Adrenal gland (tissue), 12 donors: ENCODE measurements around the gene PIEZO2. TPM values are rescaled to one million over a fixed set of nuclear protein-coding genes. Genes with fewer than 3 reads are reported as not detected.

Experiments
- DNase-seq, 7 donors: peaks; one replicate each; pipeline ENCODE4 v3.0.0-alpha.2; 2019 to 2020
- H3K27ac ChIP-seq, 5 donors: fragments of 200-600 bp; sonication (generic) in 4 of 5; 1 replicate in 3 of 5; 2 replicates in 2 of 5; pipeline versions ENCODE4 v1.5.1 to v1.8.0; 2016 to 2020; ENCODE audit warnings: mild to moderate bottlenecking in 1 of 5
- H3K27me3 ChIP-seq: fragments of 200-600 bp; 2 replicates; pipeline ENCODE4 v1.8.0; 2021
- H3K36me3 ChIP-seq, 2 donors: fragments of 200-600 bp; replicated peaks in 1 of 2; 1 replicate in 1 of 2; 2 replicates in 1 of 2; pipeline versions ENCODE4 v1.5.1 to v1.8.0; 2018 to 2022
- H3K4me1 ChIP-seq, 2 donors: fragments of 200-600 bp; replicated peaks in 1 of 2; 1 replicate in 1 of 2; 2 replicates in 1 of 2; pipeline versions ENCODE4 v1.5.1 to v1.8.0; 2018 to 2021
- H3K4me3 ChIP-seq, 4 donors: fragments of 200-600 bp; sonication (generic) in 3 of 4; one replicate each; pipeline ENCODE4 v1.5.1; 2016 to 2018
- H3K9me3 ChIP-seq, 3 donors: fragments of 200-600 bp; sonication (generic) in 1 of 3; replicated peaks in 1 of 3; 1 replicate in 2 of 3; 2 replicates in 1 of 3; pipeline versions ENCODE4 v1.5.1 to v1.8.0; 2016 to 2021
- CTCF ChIP-seq, 6 experiments: fragments of 450-650 bp in 4 of 6; fragments of 200-600 bp in 2 of 6; sonication (generic) in 1 of 6; IDR thresholded peaks; 1 replicate in 5 of 6; 2 replicates in 1 of 6; pipeline versions ENCODE4 v1.5.1 to v1.8.0; 2016 to 2021; ENCODE audit warnings: antibody characterized with exemption in 6 of 6, mild to moderate bottlenecking in 2 of 6, moderate library complexity in 1 of 6
- POLR2A ChIP-seq, 2 donors: fragments of 450-650 bp; IDR thresholded peaks; one replicate each; pipeline ENCODE4 v1.6.1; 2017; ENCODE audit warnings: antibody characterized with exemption in 2 of 2, mild to moderate bottlenecking in 2 of 2, moderate library complexity in 1 of 2
- WGBS, 4 donors: extraction: QIAGEN DNeasy Blood & Tissue Kit in 2 of 4; methylation state at CpG; one replicate each; pipeline versions ENCODE4 v1.1.5 to v1.1.7; 2013 to 2017; 5-methylcytosine and 5-hydroxymethylcytosine counted together
- intact Hi-C, 2 donors: fragments of 100-400 bp; cut with DNase I; formaldehyde crosslinking; loops; one replicate each; pipeline versions ENCODE4 v1.14.1 to v1.15.0; 2022 to 2023
- polyA plus RNA-seq, 3 donors: library from polyadenylated mRNA; stranded (reverse); fragments of 200-250 nt in 2 of 3; fragments of 350-450 nt in 1 of 3; fragmentation: Illumina TruSeq in 1 of 3; extraction: RNeasy Lipid Tissue Mini Kit (QIAGEN cat#74804) in 1 of 3; gene quantifications; one replicate each; pipeline ENCODE4 v1.2.3, GENCODE V29; 2013 to 2014
- total RNA-seq, 9 donors: library from RNA; depleted of rRNA in 4 of 9; stranded (reverse); fragments of >200 nt in 4 of 9; fragments of 120-200 nt in 1 of 9; fragmentation: NEBNext Ultra II Directional in 1 of 9; extraction: Animal tissue kit (Norgen Biotek cat#: 25700) in 1 of 9; gene quantifications; one replicate each; pipeline versions ENCODE4 v1.1.0 to v1.2.4, GENCODE V29; 2013 to 2023
- donor health status: healthy with polysubstance abuse.
- donor health status: Bipolar disorder and iron deficiency.
- donor health status: DM: yes; HTN: yes; CAD: no.
- donor health status: DM: no; HTN: no; CAD: no.
- donor health status: DM: no; HTN: no; CAD: no.
- donor health status: DM: yes; HTN: yes; CAD: no.

PIEZO2 gene
- total and polyA plus RNA-seq, 12 donors: 0.88 to 18.0 (median 2.6) TPM

- H3K27me3 ChIP-seq: no peaks in the 10 kb centered on the region
- no peaks in the 10 kb centered on the region for H3K36me3 ChIP-seq
- no peaks in the 10 kb centered on the region for H3K9me3 ChIP-seq
- no peaks in the 10 kb centered on the region for H3K4me1 ChIP-seq
- intact Hi-C loops: no loop called here
- TF ChIP-seq CTCF (IDR thresholded peaks at IDR 0.05): no peak
- TF ChIP-seq POLR2A (IDR thresholded peaks at IDR 0.05): no peak
- no peak overlapping the region for H3K4me3 ChIP-seq
- 60 to 63% (median 61%) methylated on average over 7 of the region's 7 CpGs for WGBS, 4 donors
- no peak overlapping the region for H3K27ac ChIP-seq
- DNase-seq: no peak
These were observed 350.4 kb downstream of the PIEZO2 start for GRCh38 chr18:10798727-10799550.

- no peak overlapping the region for H3K4me3 ChIP-seq
- H3K4me1 ChIP-seq: no peaks in the 10 kb centered on the region
- intact Hi-C loops: no loop called here
- DNase-seq: no peak
- 50 to 78% (median 63%) methylated on average over 1 of the region's 1 CpG for whole genome bisulfite sequencing, 4 donors
- no peaks in the 10 kb centered on the region for H3K27me3 ChIP-seq
- TF ChIP-seq POLR2A (IDR thresholded peaks at IDR 0.05) (no peak), CTCF (IDR thresholded peaks at IDR 0.05) (no peak)
- no peak overlapping the region for H3K27ac ChIP-seq
- H3K36me3 ChIP-seq: no peaks in the 10 kb centered on the region
- H3K9me3 ChIP-seq: no peaks in the 10 kb centered on the region
These were observed 351.5 kb downstream of the PIEZO2 start for GRCh38 chr18:10797896-10798295.

- H3K4me3 ChIP-seq: no peak overlapping the region
- no peaks in the 10 kb centered on the region for H3K4me1 ChIP-seq
- H3K27ac ChIP-seq: no peak overlapping the region
- no peaks in the 10 kb centered on the region for H3K27me3 ChIP-seq
- 62 to 70% (median 68%) methylated on average over 7 of the region's 7 CpGs for WGBS, 4 donors
- no peaks in the 10 kb centered on the region for H3K36me3 ChIP-seq
- TF ChIP-seq CTCF (IDR thresholded peaks at IDR 0.05): no peak
- no peak for TF ChIP-seq POLR2A (IDR thresholded peaks at IDR 0.05)
- intact Hi-C loops: no loop called here
- H3K9me3 ChIP-seq: no peaks in the 10 kb centered on the region
- no peak for DNase-seq
These were observed 354.6 kb downstream of the PIEZO2 start for GRCh38 chr18:10794771-10795170.

- Histone ChIP-seq H3K4me1 (no peaks in the 10 kb centered on the region), H3K27ac (no peak overlapping the region), H3K4me3 (no peak overlapping the region), H3K36me3 (no peaks in the 10 kb centered on the region), H3K27me3 (no peaks in the 10 kb centered on the region), H3K9me3 (no peaks in the 10 kb centered on the region)
- TF ChIP-seq CTCF (IDR thresholded peaks at IDR 0.05) (no peak), POLR2A (IDR thresholded peaks at IDR 0.05) (no peak)
- DNase-seq: no peak
- intact Hi-C loops: no loop called here
- whole genome bisulfite sequencing, 4 donors: 63 to 74% (median 67%) methylated on average over 4 of the region's 4 CpGs
These were observed 355.5 kb downstream of the PIEZO2 start for GRCh38 chr18:10793730-10794370.
